ENCODE results near the gene RORC.

Gene RORC

GRCh38 chr1:151773702-151774101, 57.9 kb downstream of the RORC start:
- no peak for TF ChIP-seq CTCF (IDR thresholded peaks at IDR 0.05)

DNA sequence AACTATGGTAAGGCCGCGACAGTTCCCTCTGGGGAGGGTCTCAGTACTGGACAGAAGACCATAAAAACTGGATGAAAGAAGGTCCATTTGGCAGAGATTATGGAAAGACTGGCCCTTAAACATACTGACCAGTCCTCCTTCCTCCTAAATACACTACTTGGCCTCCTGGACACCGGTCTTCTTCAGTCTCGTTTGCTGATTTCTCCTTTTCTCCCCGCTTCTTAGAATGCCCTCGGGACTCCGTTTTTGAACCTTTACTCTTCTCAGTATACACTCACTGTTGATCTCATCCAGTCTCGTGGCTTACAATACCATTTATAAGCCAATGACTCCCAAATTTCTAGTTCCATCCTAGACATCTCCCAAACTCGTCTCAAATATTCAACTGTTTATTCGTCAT, 67.6 kb downstream of the RORC start:
- no peak for TF ChIP-seq CTCF (IDR thresholded peaks at IDR 0.05)

DNA sequence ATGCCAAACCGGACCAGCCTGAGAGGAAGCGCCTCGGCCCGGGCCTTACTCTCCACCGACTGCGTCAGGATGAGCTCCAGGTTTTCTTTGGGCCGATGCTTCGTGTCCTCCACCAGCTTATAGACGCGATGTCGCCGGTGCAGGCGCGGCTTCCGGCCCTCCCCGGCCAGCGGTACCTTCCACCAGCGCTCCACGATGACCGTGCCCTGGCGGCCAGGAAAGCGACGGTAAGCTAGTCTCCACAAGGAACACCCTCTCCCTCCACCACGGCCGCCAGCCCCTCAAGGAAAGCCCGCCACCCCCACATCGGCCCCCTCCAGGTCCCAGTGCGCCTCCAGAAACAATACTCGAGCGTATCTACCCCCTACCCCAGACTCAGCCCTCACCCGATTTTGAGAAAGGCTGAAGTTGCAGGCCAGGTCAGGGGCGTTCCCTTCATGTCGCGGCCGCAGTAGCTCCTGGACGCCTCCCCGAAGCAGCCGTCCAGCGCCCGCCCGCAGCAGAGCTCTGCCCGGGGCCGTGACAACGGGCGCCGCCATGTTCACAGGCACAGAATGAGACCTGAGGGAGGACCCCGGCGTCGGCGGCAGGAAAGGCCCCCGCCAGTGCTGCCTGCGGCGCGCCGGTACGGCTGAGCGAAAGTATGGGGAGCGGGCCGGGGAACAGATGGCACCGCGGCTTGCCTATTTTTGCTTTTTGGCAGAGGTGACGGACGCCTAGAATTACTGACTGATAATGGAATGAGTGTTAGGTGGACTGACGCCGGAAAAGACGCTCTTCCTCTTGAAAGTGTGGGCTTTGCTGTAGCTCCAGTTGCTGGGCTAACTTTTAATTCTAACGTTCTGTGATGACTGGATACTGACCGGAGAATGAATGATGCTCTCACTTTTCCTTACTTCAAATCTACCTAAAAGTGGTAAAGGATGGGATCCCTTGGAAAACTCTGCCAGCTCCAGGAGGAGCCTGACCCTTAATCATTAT, 68.4 kb downstream of the RORC start, which contains the start of gene MRPL9:
Gene MRPL9 (minus strand): TSS at position 556 of the 981 bp plus-strand sequence. CDS start 17 bp downstream, at position 539.
- TF ChIP-seq CTCF (IDR thresholded peaks at IDR 0.05) = no peak

GRCh38 chr1:151760597-151761385, 70.8 kb downstream of the RORC start:
- no peak for TF ChIP-seq CTCF (IDR thresholded peaks at IDR 0.05)

DNA sequence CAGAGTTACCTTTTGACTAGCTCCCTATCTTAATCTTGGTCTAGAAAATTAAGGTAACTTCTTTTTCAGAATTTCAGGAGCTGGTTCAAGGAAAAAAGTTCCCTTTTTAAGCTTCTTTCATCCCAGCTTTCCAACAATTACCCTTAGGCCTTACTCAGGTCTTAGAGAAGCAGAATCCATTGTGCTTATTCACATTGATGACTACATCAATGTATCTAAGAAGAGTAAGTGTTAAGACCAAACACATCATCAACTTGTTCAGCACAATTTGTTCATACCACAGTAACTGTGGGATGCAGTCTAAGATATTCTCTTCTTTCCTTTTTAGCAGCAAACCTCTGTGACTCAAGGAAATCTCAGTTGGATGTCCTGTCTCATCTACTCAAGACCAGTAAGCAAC, 72.4 kb downstream of the RORC start:
- no peak for TF ChIP-seq CTCF (IDR thresholded peaks at IDR 0.05)

- TF ChIP-seq CTCF (IDR thresholded peaks at IDR 0.05) = no peak
Measured at GRCh38 chr1:151756291-151756690, 75.3 kb downstream of the RORC start.

All from LNCAP (cell line).